Left ventricle myocardium superior (tissue), 1 donor: Measurements from ENCODE around the gene RBM17. TPM values are rescaled to one million over a fixed set of nuclear protein-coding genes. Genes with fewer than 3 reads are reported as not detected.

Experiments used
- ATAC-seq: fragments of 200-7000 bp; cut with Tn5 transposase; one replicate; pipeline ENCODE4 v1.9.1; 2020; ENCODE audit warnings: mild to moderate bottlenecking, moderate library complexity
- DNase-seq: peaks from one replicate; pipeline ENCODE4 v3.0.0-alpha.2; 2020
- intact Hi-C: fragments of 100-400 bp; cut with micrococcal nuclease; formaldehyde crosslinking; loops from one replicate; pipeline ENCODE4 v1.11.0; 2022
- total RNA-seq: library from RNA; stranded (reverse); fragmentation: NEBNext Ultra II Directional; extraction: Animal tissue kit (Norgen Biotek cat#: 25700); gene quantifications from one replicate; pipeline ENCODE4 v1.2.1, GENCODE V29; 2021
- donor health status: DM: no; HTN: yes; CAD: no; lungs with severe emphysema.

RBM17 gene
- total RNA-seq, 1 donor from 2014 or later, result 72.1 TPM

DNA sequence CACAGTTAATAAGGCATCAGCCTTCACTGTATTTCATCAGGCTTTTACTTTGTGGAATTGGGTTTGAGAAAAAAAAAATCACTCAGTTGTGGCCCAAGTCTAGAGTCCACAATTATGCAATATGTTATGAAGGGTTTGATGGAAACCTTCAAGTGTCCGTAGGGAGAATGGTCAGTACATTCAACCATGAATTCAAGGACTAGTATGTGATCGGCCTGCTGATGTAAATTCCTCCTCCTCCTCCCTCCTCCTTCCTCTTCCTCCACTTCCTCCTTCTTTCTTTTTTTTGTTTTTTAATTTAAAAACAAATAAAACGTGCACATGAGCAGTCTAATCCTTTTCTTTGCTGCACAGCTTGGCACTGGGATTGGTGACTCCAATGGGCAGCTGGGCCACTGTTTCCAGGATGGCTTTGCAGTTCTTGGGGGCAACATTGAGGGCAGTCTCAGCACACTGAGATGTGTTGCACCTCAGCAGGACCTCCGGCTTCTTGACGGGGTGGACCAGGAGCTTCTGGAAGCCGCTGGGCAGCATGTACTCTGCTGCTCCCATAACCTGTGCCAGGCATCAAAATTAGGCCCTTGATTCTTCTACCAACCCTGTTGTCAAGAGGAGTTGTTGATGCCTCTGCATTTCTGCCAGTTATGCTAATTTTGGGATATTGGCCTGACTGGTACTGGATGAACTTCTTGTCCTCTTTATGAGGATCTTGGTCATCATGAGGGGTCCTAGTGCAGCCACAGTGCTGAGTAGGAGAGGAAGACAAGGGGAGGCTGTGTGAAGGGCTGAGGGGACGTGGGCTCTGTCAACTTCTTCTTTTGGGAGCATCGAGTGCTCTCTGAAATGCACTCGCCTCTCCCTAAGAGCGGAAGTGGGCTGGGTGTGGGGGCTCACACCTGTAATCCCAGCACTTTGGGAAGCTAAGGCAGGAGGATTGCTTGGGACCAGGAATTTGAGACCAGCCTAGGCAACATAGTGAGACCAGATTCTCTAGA is 17.4 kb upstream of the RBM17 start:
- DNase-seq (no peak), ATAC-seq (peak; percentile 71)
- intact Hi-C loops, result no loop called here

- no peak for DNase-seq
- peak; percentile 65 for ATAC-seq
- intact Hi-C loops, result no loop called here
Observed at GRCh38 chr10:6072215-6072934, 16.5 kb upstream of the RBM17 start.

GRCh38 chr10:6074489-6075301 is 14.1 kb upstream of the RBM17 start:
- peak; percentile 4 for ATAC-seq
- intact Hi-C loops, result no loop called here
- no peak for DNase-seq

GRCh38 chr10:6077071-6077675 is 11.7 kb upstream of the RBM17 start:
- no peak for DNase-seq
- intact Hi-C loops, result no loop called here

GRCh38 chr10:6079044-6079443 is 9.8 kb upstream of the RBM17 start:
- intact Hi-C loops, result no loop called here
- ATAC-seq (no peak), DNase-seq (no peak)

More at GRCh38 chr10:6077071-6077675, 11.7 kb upstream of the RBM17 start:
- no peak for ATAC-seq

- intact Hi-C loops, result no loop called here
- ATAC-seq, result no peak
- no peak for DNase-seq
Observed at GRCh38 chr10:6080417-6080973, 8.3 kb upstream of the RBM17 start.

DNA sequence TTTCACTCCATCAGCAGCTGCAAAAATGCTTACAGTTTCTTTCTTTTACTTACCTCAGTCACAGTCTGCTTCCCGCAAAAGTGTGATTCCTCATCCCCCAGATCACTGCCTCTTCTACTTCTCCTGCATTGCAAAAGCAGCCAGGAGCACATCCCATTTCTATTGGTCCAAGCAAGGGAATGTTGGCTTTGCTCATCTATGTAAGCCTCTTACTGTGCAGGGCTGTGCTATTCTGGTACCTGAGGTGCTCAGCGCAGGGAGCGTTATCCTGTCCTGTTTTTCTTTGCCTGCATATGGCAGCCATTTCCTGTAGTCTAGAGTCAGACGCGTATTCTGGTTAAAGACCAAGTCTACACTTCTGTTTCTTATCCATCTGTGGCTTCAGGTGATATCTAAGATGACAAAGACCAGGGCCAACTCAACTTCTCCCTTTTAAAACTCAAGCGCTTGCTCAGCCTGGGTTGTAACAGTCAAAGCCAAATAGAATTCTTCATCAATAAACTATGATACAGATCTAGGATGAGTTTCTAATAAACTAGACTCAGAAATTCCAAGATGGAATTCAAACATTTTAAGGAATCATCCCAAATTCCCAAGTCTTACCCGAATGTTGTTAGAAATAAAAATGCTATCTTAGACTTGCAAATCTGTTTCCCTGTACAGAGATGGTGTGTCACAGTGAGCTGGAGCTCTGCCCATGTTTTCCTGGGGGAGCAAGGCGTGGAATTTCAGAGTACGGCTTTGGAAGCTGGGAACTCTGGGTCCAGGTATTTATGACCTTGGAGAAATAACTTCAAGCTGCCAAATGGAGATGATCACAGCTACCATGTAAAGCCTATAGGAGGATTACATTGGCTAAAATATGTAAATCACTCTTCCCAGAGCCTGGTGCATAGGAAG is 6.1 kb upstream of the RBM17 start:
- DNase-seq, result peak; percentile 66

DNA sequence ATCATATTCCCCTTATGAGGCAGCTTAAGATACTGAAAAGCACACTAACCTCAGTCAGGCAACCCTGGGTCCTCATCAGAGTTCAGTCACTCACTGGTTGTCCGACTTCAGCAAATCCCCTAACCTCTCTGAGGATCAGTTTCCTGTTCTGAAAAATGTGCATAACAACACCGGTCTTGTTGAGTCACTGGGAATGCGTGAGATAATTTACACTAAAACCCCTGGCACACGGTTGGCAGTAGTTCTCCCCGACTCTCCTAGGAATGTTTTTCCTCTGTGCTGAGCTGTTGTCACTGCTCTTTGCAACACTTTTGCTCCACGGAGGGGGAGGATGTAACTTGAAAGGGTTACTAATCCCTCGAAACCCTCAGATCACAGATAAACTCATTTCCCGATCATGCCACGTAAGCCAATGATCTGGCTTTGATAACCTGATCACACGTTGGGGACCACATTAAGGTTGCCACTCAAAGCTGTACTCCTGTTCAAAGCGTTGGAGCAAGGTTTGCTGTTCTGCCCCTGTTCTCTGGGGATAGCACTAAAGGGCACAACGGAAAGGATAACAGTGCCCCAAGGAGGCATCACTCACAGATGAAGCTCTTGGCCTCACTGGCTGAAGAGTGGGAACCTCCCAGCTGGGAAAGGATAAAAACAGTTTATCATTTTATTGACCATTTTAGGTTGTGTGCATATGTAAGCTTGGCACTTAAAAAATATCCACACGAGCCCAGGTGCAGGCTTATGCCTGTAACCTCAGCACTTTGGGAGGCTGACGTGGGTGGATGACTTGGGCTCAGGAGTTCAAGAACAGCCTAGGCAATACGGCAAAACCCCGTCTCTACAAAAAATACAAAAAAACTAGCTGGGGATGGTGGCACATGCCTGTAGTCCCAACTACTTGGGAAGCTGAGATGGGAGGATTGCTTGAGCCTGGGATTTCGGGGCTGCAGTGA is 5.0 kb upstream of the RBM17 start:
- ATAC-seq, result peak; percentile 34

More for the DNA sequence above, 6.1 kb upstream of the RBM17 start:
- intact Hi-C loops, result no loop called here
- ATAC-seq, result peak; percentile 42

GRCh38 chr10:6086375-6087233 is 2.2 kb upstream of the RBM17 start:
- peak; percentile 94 for DNase-seq
- ATAC-seq, result peak; percentile 76
- intact Hi-C loops, result no loop called here

More for the DNA sequence above, 5.0 kb upstream of the RBM17 start:
- intact Hi-C loops, result no loop called here
- no peak for DNase-seq

DNA sequence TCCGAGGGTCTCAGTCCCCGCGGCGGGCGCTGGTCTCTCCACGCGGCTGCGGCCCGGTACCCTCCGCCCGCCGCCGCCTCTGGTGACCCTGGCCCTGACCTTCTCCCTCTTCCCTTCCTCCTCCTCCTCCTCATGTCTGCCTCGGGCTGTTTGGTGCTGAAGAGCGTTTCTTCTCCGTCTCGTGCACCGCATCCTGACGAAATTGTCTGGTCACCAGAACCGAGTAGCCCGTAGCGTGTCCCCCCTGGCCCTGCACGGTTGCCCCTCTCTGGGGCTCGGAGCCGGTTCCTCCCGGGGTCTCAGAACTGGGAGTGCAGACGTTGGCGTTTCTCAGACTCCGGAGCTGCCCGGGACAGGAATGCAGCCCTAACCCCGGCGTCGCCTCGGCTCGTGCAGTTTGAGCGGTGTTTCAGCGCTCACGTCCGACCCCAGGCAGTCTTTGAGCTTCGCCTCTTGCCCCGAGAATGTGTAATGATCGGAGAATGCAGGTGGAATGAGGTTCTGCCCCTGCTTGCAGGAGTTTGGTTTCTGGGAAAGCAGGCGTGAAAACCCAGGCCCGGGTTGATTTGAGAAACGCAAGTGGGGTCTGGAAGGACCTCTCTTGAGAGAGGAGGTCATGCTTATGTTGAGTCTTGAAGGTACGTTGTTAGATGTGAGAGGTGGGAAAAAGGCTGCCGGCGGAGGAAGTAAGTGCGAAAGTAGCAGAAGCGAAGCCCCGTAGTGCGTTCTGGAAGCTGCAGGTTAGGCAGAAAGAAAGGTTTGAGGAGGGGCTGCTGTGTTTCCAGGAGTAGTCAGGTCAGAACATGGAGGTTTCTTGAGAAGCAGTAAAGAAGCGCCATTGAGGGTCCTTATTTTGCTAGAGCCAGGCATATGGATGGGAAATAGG is 743 bp downstream of the RBM17 start:
- DNase-seq (no peak), ATAC-seq (no peak)
- intact Hi-C loops, result loop anchor here (2.0 to 5.0 kb wide), 2 partner anchors 25 to 77 kb away; no protein-coding TSS in a partner anchor

DNA sequence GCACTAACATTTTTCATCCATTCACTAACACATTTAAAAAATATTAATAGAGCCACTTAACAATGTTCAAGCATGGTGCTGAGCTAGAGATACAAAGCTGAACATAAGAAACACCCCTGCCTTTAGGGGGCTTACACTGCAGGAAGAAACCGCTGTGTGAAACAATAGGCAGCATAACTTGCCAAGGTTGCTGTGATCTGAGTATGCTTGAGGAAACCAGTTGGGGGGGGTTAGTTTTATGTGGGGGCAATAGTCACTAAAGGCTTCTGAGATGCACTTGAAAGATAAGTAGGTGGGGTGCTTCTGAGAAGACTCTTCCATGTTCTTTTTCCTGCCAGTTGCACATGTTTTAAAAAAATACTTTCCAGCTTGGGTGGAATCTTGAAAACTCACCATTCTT is 2.8 kb downstream of the RBM17 start:
- ATAC-seq (no peak), DNase-seq (no peak)
- intact Hi-C loops, result loop anchor here (2.0 to 5.0 kb wide), 2 partner anchors 23 to 79 kb away; no protein-coding TSS in a partner anchor

DNA sequence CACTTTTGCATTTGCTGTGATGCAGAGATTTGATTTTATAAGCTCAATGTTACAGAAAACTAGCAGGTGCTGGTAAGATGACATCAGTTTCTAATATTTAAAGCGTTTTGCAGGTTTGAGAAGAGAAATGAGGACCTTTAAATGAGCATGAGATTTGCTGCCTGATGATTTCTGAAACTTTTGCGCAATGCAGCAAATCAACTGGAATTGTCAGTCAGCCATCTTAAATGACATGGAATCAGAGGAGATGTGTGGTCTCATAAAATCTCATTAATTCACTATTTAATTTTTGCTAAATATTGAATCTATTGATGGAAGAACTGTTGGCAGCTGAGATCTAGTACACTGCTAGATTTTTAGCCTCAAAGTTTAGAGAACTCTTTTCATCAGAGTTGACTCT is 3.9 kb downstream of the RBM17 start:
- no peak for DNase-seq
- intact Hi-C loops, result loop anchor here (5.0 kb wide), 1 partner anchor 80 kb away; no protein-coding TSS in a partner anchor
- ATAC-seq, result no peak

GRCh38 chr10:6095810-6096570 is 7.2 kb downstream of the RBM17 start:
- intact Hi-C loops, result no loop called here
- ATAC-seq, result no peak
- no peak for DNase-seq

GRCh38 chr10:6097063-6097462 is 8.2 kb downstream of the RBM17 start:
- DNase-seq, result no peak
- no peak for ATAC-seq
- intact Hi-C loops, result no loop called here
